Activated B cell treated with CpG ODN at 0.5 μM for 24 hours (primary cell): ENCODE results near the gene CFAP58. TPM values are rescaled to one million over a fixed set of nuclear protein-coding genes. Genes with fewer than 3 reads are reported as not detected.
"Not testable (repeated sequence)": the region's sequence is repeated elsewhere in the genome, so short reads cannot be mapped to it uniquely, and the experiment has no call there.

ENCODE experiments used
- ATAC-seq: fragments of 200-7000 bp; cut with Tn5 transposase; one replicate; pipeline ENCODE4 v1.10.0; 2021; ENCODE audit warnings: low read depth, mild to moderate bottlenecking, moderate library complexity
- CTCF ChIA-PET: fragments of 350-600 bp; sonication (Branson Sonifier 250); formaldehyde crosslinking; loops from one replicate; lab custom pipeline; 2021; ENCODE audit warnings: antibody characterized with exemption; lab: Charles Lee
- POLR2A ChIA-PET: fragments of 350-600 bp; sonication (Branson Sonifier 250); formaldehyde crosslinking; loops from one replicate; lab custom pipeline; 2021; ENCODE audit warnings: antibody characterized with exemption; lab: Charles Lee
- DNase-seq: peaks from one replicate; pipeline ENCODE4 v3.0.0; 2022
- H3K27ac Mint-ChIP-seq: one replicate; pipeline ENCODE4 v1.8.0; 2020; ENCODE audit warnings: mixed read lengths
- H3K27me3 Mint-ChIP-seq: one replicate; pipeline ENCODE4 v1.8.0; 2021; ENCODE audit warnings: mixed read lengths
- H3K36me3 Mint-ChIP-seq: one replicate; pipeline ENCODE4 v1.8.0; 2021; ENCODE audit warnings: low read depth, mixed read lengths
- H3K4me1 Mint-ChIP-seq: one replicate; pipeline ENCODE4 v1.8.0; 2021; ENCODE audit warnings: mixed read lengths
- H3K4me3 Mint-ChIP-seq: one replicate; pipeline ENCODE4 v1.8.0; 2020; ENCODE audit warnings: mild to moderate bottlenecking, mixed read lengths
- H3K9me3 Mint-ChIP-seq: one replicate; pipeline ENCODE4 v1.8.0; 2020; ENCODE audit warnings: mixed read lengths
- intact Hi-C: fragments of 100-400 bp; cut with micrococcal nuclease; formaldehyde crosslinking; loops from one replicate; pipeline ENCODE4 v1.15.1; 2024
- total RNA-seq: library from RNA; stranded (reverse); gene quantifications from 2 replicates; pipeline ENCODE4 v1.2.3, GENCODE V29; 2022
- TF ChIP-seq, protein P1 (sequence below): fragments of 200-600 bp; IDR thresholded peaks from one replicate; pipeline ENCODE4 v1.8.0; 2022; ENCODE audit warnings: antibody characterized with exemption, mild to moderate bottlenecking

The CFAP58 gene
- total RNA-seq, 1 donor from 2014 or later, result not detected

DNA sequence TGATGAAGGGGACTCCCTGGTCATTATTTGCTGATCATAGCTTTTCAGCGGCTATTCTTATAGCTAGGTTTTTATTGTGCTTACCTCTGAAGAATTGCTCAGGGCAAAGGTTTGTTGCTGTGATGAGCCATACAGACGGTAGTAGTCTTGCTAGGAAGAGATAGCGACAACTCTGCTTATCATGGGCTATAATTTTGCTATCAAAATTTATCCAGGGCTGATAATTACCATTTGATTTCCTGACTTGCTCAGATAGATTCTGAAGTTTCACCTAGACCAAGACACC lies 103.9 kb downstream of the CFAP58 start:
- Mint-ChIP-seq H3K27ac (no peak overlapping the region), H3K4me3 (no peak overlapping the region), H3K36me3 (no peaks in the 10 kb centered on the region), H3K4me1 (no peaks in the 10 kb centered on the region), H3K9me3 (peaks cover 3% of the 10 kb centered on the region), H3K27me3 (peaks cover 11% of the 10 kb centered on the region)
- no peak for DNase-seq
- TF ChIP-seq, protein P1, sequence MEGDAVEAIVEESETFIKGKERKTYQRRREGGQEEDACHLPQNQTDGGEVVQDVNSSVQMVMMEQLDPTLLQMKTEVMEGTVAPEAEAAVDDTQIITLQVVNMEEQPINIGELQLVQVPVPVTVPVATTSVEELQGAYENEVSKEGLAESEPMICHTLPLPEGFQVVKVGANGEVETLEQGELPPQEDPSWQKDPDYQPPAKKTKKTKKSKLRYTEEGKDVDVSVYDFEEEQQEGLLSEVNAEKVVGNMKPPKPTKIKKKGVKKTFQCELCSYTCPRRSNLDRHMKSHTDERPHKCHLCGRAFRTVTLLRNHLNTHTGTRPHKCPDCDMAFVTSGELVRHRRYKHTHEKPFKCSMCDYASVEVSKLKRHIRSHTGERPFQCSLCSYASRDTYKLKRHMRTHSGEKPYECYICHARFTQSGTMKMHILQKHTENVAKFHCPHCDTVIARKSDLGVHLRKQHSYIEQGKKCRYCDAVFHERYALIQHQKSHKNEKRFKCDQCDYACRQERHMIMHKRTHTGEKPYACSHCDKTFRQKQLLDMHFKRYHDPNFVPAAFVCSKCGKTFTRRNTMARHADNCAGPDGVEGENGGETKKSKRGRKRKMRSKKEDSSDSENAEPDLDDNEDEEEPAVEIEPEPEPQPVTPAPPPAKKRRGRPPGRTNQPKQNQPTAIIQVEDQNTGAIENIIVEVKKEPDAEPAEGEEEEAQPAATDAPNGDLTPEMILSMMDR, result no peak
- no peak for ATAC-seq
- intact Hi-C loops, result no loop called here
- CTCF ChIA-PET, result no interaction called here
- POLR2A ChIA-PET, result no interaction called here

DNA sequence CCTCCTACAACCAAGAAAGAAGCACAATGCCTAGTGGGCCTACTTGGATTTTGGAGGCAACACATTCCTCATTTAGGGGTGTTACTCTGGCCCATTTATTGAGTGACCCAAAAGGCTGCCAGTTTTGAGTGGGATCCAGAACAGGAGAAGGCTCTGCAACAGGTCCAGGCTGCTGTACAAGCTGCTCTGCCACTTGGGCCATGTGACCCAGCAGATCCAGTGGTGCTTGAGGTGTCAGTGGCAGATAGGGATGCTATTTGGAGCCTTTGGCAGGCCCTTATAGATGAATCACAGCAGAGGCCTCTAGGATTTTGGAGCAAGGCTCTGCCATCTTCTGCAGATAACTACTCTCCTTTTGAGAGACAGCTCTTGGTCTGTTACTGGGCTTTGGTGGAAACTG lies 111.9 kb downstream of the CFAP58 start:
- Mint-ChIP-seq H3K9me3 (peaks cover 11% of the 10 kb centered on the region), H3K27me3 (peaks cover 18% of the 10 kb centered on the region)
- DNase-seq, H3K27ac Mint-ChIP-seq, H3K4me3 Mint-ChIP-seq, H3K4me1 Mint-ChIP-seq, H3K36me3 Mint-ChIP-seq, POLR2A ChIA-PET, ATAC-seq, CTCF ChIA-PET, intact Hi-C loops: not testable (repeated sequence)

DNA sequence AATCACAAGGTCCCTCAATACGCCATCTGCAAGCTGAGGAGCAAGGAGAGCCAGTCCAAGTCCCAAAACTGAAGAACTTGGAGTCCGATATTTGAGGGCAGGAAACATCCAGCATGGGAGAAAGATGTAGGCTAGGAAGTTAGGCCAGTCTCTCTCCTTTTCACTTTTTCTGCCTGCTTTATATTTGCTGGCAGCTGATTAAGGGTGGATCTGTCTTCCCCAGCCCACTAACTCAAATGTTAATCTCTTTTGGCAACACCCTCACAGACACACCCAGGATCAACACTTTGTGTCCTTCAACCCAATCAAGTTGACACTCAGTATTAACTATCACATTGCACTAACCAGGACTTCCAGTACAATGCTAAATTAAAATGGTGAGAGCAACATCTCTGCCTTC lies 115.2 kb downstream of the CFAP58 start:
- H3K4me1 Mint-ChIP-seq, H3K9me3 Mint-ChIP-seq, ATAC-seq, H3K27me3 Mint-ChIP-seq, intact Hi-C loops, POLR2A ChIA-PET, H3K36me3 Mint-ChIP-seq, DNase-seq, H3K4me3 Mint-ChIP-seq, CTCF ChIA-PET, H3K27ac Mint-ChIP-seq: not testable (repeated sequence)

DNA sequence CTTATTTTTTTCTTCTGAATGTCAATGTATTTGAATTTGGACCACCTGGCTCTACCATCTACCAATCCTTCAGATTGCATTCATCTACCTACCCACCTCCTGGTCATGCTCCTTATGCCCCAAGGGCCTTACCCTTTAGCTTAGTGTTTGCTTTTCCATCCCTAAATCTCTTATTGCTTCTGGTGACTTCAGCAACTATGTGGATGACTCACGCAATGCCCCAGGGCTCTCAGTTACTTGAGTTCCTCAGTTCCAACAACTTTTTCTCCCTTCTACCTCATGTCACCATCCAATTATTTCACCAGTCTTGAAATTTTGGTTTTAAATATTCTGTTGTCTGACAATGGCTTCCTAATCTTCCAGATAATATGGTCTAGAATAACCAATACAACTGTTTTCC lies 118.9 kb downstream of the CFAP58 start:
- DNase-seq (no peak), ATAC-seq (no peak)
- intact Hi-C loops, result no loop called here
- ChIA-PET POLR2A (no interaction called here), CTCF (no interaction called here)
- no peak overlapping the region for H3K27ac Mint-ChIP-seq
- H3K9me3 Mint-ChIP-seq, result no peaks in the 10 kb centered on the region
- H3K36me3 Mint-ChIP-seq, result no peaks in the 10 kb centered on the region
- H3K27me3 Mint-ChIP-seq, result peaks cover 9% of the 10 kb centered on the region
- TF ChIP-seq, protein P1, result no peak
- no peak overlapping the region for H3K4me3 Mint-ChIP-seq
- H3K4me1 Mint-ChIP-seq, result no peaks in the 10 kb centered on the region

DNA sequence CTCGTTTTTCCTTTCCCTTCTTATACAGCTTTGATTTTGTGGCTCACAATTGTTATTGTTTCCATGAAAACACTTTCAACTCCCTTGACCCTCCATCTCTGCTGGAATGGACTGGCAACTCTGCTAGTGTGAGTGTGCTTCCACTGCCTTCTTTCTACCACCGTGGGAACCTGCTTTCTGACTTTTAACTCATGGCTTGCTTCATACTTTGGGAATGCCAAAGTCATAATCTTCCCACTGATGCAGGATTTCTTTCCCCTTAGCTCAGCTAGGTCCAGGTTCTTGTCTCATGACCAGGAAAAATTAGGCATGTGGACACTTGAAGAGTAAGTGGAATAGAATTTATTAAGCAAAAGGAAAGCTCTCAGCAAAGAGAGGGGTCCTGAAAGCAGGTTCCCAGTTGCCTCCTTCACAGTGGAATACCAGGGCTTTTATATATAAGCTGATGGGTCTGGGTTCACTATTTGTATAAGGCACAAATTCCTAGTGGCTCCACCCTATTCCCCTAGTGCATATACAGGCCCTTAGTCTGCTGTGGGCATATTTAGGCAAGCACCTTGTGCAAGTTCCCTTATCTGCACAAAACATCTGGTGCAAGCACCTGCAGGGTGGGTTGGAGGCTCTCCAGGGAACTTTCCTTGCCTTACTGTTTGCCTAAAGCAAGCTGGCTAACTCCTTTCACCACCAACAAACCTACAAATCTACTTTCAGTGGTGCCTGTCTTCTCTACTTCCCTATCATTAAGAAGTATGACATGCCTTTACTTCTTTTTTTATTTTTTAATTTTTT lies 119.5 kb downstream of the CFAP58 start:
- ATAC-seq (no peak), DNase-seq (no peak)
- H3K27ac Mint-ChIP-seq, result no peak overlapping the region
- TF ChIP-seq, protein P1, result no peak
- intact Hi-C loops, result no loop called here
- H3K36me3 Mint-ChIP-seq, result no peaks in the 10 kb centered on the region
- H3K27me3 Mint-ChIP-seq, result peaks cover 9% of the 10 kb centered on the region
- POLR2A ChIA-PET, result no interaction called here
- CTCF ChIA-PET, result no interaction called here
- H3K4me1 Mint-ChIP-seq, result no peaks in the 10 kb centered on the region
- no peaks in the 10 kb centered on the region for H3K9me3 Mint-ChIP-seq
- H3K4me3 Mint-ChIP-seq, result no peak overlapping the region

DNA sequence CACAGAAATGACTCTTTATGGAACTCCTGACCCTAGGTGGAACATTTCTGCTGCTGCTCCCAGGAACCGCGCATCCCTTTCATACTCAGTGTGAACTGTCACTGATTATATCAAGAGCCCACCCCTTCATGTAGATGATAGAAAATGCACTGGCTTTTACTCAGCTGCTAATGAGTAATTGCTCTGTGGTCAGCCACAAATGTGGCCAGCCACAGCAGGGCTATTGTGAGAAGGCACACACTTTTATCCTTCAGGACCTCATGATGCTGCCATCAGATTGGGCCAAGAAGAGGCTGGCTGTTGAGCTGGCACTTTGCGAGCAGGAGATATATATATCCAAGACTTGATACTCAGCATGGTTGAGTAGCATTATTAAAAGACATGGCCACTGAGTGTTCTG lies 124.7 kb downstream of the CFAP58 start:
- Mint-ChIP-seq H3K27me3 (peaks cover 11% of the 10 kb centered on the region), H3K36me3 (no peaks in the 10 kb centered on the region), H3K27ac (no peak overlapping the region), H3K4me1 (no peaks in the 10 kb centered on the region), H3K9me3 (no peaks in the 10 kb centered on the region), H3K4me3 (no peak overlapping the region)
- DNase-seq (no peak), ATAC-seq (no peak)
- intact Hi-C loops, result no loop called here
- ChIA-PET POLR2A (no interaction called here), CTCF (no interaction called here)
- TF ChIP-seq, protein P1, result no peak
